Measurements from ENCODE around the gene SYNC. TPM values are rescaled to one million over a fixed set of nuclear protein-coding genes. Genes with fewer than 3 reads are reported as not detected.
A peak's percentile ranks its signal among the peaks of the same experiment; 100 is the strongest.

Gene SYNC
- total and polyA plus RNA-seq, 9 of the 15 experiments (the other 6 are each of a cell fraction or from before 2014, with no cell fraction given), result 0.49 to 1.1 (median 0.87) TPM

- TF ChIP-seq SRSF7 (optimal IDR thresholded peaks at IDR 0.05; ENCODE audit: low read depth, low read length) (no peak), ATF1 (CRISPR knock-in tag; IDR thresholded peaks at IDR 0.05) (0 out of 2 replicates have a peak, but pooled peaks have one; percentile 13), ATF1 (tag; IDR thresholded peaks at IDR 0.05) (peak; percentile 93), NFXL1 (CRISPR knock-in tag; IDR thresholded peaks at IDR 0.05) (peak; percentile 96), ZNF384 (IDR thresholded peaks at IDR 0.05; ENCODE audit: low read depth, low read length) (no peak), KHSRP (IDR thresholded peaks at IDR 0.05) (no peak), E2F1 (CRISPR knock-in tag; IDR thresholded peaks at IDR 0.05) (peak; percentile 96), ZNF644 (tag; IDR thresholded peaks at IDR 0.05; ENCODE audit: low read depth) (peak; percentile 99), SMARCC2 (IDR thresholded peaks at IDR 0.05; ENCODE audit: low read depth) (no peak), RHOXF2B (CRISPR knock-in tag; conservative IDR thresholded peaks at IDR 0.05) (no peak), CTBP1 (IDR thresholded peaks at IDR 0.05; ENCODE audit: borderline replicate concordance) (peak; percentile 95), ZNF586 (CRISPR knock-in tag; conservative IDR thresholded peaks at IDR 0.05) (peak; percentile 89), PCBP2 (IDR thresholded peaks at IDR 0.05; ENCODE audit: low read depth, low read length, poor library complexity, severe bottlenecking) (no peak), SMAD4 (CRISPR knock-in tag; conservative IDR thresholded peaks at IDR 0.05) (peak; percentile 97), PREB (CRISPR knock-in tag; IDR thresholded peaks at IDR 0.05) (no peak), CBFB (CRISPR knock-in tag; IDR thresholded peaks at IDR 0.05) (no peak)
- TF ChIP-seq, protein P1, sequence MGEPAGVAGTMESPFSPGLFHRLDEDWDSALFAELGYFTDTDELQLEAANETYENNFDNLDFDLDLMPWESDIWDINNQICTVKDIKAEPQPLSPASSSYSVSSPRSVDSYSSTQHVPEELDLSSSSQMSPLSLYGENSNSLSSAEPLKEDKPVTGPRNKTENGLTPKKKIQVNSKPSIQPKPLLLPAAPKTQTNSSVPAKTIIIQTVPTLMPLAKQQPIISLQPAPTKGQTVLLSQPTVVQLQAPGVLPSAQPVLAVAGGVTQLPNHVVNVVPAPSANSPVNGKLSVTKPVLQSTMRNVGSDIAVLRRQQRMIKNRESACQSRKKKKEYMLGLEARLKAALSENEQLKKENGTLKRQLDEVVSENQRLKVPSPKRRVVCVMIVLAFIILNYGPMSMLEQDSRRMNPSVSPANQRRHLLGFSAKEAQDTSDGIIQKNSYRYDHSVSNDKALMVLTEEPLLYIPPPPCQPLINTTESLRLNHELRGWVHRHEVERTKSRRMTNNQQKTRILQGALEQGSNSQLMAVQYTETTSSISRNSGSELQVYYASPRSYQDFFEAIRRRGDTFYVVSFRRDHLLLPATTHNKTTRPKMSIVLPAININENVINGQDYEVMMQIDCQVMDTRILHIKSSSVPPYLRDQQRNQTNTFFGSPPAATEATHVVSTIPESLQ (CRISPR knock-in tag; IDR thresholded peaks at IDR 0.05), result peak; percentile 78; the same call in 1 of the 2 replicates
- TF ChIP-seq, protein P2, sequence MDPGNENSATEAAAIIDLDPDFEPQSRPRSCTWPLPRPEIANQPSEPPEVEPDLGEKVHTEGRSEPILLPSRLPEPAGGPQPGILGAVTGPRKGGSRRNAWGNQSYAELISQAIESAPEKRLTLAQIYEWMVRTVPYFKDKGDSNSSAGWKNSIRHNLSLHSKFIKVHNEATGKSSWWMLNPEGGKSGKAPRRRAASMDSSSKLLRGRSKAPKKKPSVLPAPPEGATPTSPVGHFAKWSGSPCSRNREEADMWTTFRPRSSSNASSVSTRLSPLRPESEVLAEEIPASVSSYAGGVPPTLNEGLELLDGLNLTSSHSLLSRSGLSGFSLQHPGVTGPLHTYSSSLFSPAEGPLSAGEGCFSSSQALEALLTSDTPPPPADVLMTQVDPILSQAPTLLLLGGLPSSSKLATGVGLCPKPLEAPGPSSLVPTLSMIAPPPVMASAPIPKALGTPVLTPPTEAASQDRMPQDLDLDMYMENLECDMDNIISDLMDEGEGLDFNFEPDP (CRISPR knock-in tag; IDR thresholded peaks at IDR 0.05), result peak; percentile 90
- TF ChIP-seq, protein P3, sequence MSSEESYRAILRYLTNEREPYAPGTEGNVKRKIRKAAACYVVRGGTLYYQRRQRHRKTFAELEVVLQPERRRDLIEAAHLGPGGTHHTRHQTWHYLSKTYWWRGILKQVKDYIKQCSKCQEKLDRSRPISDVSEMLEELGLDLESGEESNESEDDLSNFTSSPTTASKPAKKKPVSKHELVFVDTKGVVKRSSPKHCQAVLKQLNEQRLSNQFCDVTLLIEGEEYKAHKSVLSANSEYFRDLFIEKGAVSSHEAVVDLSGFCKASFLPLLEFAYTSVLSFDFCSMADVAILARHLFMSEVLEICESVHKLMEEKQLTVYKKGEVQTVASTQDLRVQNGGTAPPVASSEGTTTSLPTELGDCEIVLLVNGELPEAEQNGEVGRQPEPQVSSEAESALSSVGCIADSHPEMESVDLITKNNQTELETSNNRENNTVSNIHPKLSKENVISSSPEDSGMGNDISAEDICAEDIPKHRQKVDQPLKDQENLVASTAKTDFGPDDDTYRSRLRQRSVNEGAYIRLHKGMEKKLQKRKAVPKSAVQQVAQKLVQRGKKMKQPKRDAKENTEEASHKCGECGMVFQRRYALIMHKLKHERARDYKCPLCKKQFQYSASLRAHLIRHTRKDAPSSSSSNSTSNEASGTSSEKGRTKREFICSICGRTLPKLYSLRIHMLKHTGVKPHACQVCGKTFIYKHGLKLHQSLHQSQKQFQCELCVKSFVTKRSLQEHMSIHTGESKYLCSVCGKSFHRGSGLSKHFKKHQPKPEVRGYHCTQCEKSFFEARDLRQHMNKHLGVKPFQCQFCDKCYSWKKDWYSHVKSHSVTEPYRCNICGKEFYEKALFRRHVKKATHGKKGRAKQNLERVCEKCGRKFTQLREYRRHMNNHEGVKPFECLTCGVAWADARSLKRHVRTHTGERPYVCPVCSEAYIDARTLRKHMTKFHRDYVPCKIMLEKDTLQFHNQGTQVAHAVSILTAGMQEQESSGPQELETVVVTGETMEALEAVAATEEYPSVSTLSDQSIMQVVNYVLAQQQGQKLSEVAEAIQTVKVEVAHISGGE (CRISPR knock-in tag; IDR thresholded peaks at IDR 0.05), result peak in 1 of 3 experiments; percentile 95; a peak in 3 of 6 replicates
Observed at GRCh38 chr1:32650752-32651460, 51.7 kb downstream of the SYNC start, which contains the start of gene RBBP4 (continued).

Measured in K562 (cell line).